K562 (cell line): Measurements from ENCODE around the gene ZNF490. TPM values are rescaled to one million over a fixed set of nuclear protein-coding genes. Genes with fewer than 3 reads are reported as not detected.

ENCODE experiments used
- MBD2 ChIP-seq: sonication (generic); IDR thresholded peaks from 2 replicates; pipeline ENCODE4 v1.6.1; 2016; ENCODE audit warnings: low read depth, borderline replicate concordance
- NRF1 ChIP-seq, 2 experiments: fragments of 450-650 bp; IDR thresholded peaks in 1 of 2; conservative IDR thresholded peaks in 1 of 2; 2 replicates each; pipeline ENCODE4 v1.6.1; 2014; ENCODE audit warnings: mild to moderate bottlenecking in 2 of 2
- TAF15 ChIP-seq: fragments of 200-400 bp; formaldehyde crosslinking; IDR thresholded peaks from 2 replicates; pipeline ENCODE4 v1.6.1; 2017; ENCODE audit warnings: mild to moderate bottlenecking, low read depth, low read length, moderate library complexity
- polyA plus RNA-seq, 8 experiments: library from polyadenylated mRNA; depleted of rRNA in 4 of 8; stranded (reverse) in 5 of 8; unstranded in 3 of 8; fragments of >200 nt; fragmentation: Nextera tagmentation in 2 of 8; fragmentation: Illumina TruSeq in 1 of 8; extraction: Ambion mirVana in 2 of 8; extraction: Trizol in 1 of 8; gene quantifications; 2 replicates each; pipeline versions ENCODE4 v1.2.1 to v1.2.3, GENCODE V29; 2011 to 2014; ENCODE audit warnings: inconsistent platforms in 1 of 8, missing spikeins in 1 of 8
- total RNA-seq, 7 experiments: library from RNA; depleted of rRNA in 6 of 7; stranded (reverse); fragments of >200 nt in 6 of 7; fragmentation: Illumina TruSeq in 2 of 7; extraction: Trizol in 2 of 7; gene quantifications; 2 replicates each; pipeline versions ENCODE4 v1.2.1 to v1.2.3, GENCODE V29; 2011 to 2021; ENCODE audit warnings: low replicate concordance in 1 of 7
- TF ChIP-seq, protein P1 (sequence below): fragments of 200-800 bp; sonication (Bioruptor generic); IDR thresholded peaks from 2 replicates; pipeline ENCODE4 v1.6.1; 2017; ENCODE audit warnings: missing genetic modification characterization, missing compliant biosample characterization
- TF ChIP-seq, protein P2 (sequence below): fragments of 450-650 bp; IDR thresholded peaks from 2 replicates; pipeline ENCODE4 v1.6.1; 2016
- TF ChIP-seq, protein P3 (sequence below): sonication (generic); formaldehyde crosslinking; IDR thresholded peaks from 2 replicates; pipeline ENCODE4 v1.8.0; 2022; ENCODE audit warnings: missing genetic modification reagents, mild to moderate bottlenecking, moderate library complexity, borderline replicate concordance
- TF ChIP-seq, protein P4 (sequence below): sonication (generic); formaldehyde crosslinking; IDR thresholded peaks from 2 replicates; pipeline ENCODE4 v1.9.0; 2022; ENCODE audit warnings: mild to moderate bottlenecking, missing genetic modification reagents

The ZNF490 gene
- total and polyA plus RNA-seq, 9 of the 15 experiments (the other 6 are each of a cell fraction or from before 2014, with no cell fraction given), result 0.90 to 8.3 (median 4.4) TPM

DNA sequence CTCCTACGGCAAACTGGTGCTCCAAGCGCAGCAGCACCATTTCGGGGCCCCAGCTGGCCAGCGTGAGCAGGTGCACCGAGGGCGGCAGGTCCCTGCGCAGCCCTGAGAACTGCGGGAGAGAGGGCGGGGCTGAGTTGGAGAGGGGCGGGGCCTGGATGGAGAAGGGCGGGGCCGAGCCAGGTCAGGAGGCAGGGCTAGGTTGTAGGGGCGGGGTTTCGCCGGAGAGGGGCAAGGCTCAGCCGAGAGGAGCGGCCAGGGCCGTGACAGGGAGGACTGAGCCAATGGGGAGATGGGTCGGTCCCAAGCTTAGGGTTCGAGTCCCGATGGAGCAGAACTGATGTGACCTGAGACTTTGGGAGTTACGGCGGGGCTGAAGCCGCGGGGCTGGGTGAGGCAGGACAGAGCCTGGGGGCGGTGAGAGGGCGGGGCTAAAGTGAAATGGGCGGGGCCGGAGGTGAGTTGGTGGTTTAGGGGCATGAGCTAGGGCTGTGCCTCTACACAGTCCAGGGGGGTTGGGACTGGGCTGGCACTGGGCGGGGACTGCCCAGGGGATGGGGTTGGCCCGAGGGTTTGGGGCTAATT is 37.0 kb upstream of the ZNF490 start (continued):
- TF ChIP-seq, protein P1, sequence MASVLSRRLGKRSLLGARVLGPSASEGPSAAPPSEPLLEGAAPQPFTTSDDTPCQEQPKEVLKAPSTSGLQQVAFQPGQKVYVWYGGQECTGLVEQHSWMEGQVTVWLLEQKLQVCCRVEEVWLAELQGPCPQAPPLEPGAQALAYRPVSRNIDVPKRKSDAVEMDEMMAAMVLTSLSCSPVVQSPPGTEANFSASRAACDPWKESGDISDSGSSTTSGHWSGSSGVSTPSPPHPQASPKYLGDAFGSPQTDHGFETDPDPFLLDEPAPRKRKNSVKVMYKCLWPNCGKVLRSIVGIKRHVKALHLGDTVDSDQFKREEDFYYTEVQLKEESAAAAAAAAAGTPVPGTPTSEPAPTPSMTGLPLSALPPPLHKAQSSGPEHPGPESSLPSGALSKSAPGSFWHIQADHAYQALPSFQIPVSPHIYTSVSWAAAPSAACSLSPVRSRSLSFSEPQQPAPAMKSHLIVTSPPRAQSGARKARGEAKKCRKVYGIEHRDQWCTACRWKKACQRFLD (CRISPR knock-in tag), result no peak
- TF ChIP-seq MBD2, result 0 out of 2 replicates have a peak, but pooled peaks have one; percentile 14
- TF ChIP-seq, protein P2, sequence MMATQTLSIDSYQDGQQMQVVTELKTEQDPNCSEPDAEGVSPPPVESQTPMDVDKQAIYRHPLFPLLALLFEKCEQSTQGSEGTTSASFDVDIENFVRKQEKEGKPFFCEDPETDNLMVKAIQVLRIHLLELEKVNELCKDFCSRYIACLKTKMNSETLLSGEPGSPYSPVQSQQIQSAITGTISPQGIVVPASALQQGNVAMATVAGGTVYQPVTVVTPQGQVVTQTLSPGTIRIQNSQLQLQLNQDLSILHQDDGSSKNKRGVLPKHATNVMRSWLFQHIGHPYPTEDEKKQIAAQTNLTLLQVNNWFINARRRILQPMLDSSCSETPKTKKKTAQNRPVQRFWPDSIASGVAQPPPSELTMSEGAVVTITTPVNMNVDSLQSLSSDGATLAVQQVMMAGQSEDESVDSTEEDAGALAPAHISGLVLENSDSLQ, result peak; percentile 26; the same call in 1 of the 2 replicates
- TF ChIP-seq, protein P3, sequence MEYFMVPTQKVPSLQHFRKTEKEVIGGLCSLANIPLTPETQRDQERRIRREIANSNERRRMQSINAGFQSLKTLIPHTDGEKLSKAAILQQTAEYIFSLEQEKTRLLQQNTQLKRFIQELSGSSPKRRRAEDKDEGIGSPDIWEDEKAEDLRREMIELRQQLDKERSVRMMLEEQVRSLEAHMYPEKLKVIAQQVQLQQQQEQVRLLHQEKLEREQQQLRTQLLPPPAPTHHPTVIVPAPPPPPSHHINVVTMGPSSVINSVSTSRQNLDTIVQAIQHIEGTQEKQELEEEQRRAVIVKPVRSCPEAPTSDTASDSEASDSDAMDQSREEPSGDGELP (CRISPR knock-in tag), result peak; percentile 24; the same call in 1 of the 2 replicates
- no peak for TF ChIP-seq TAF15
- TF ChIP-seq NRF1 (conservative IDR thresholded peaks at IDR 0.05 in 1 of 2, IDR thresholded peaks at IDR 0.05 in 1 of 2), result peak; percentile 86 to 88
- TF ChIP-seq, protein P4, sequence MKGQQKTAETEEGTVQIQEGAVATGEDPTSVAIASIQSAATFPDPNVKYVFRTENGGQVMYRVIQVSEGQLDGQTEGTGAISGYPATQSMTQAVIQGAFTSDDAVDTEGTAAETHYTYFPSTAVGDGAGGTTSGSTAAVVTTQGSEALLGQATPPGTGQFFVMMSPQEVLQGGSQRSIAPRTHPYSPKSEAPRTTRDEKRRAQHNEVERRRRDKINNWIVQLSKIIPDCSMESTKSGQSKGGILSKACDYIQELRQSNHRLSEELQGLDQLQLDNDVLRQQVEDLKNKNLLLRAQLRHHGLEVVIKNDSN (CRISPR knock-in tag), result no peak
